ENCODE results near the gene TMEM139. TPM values are rescaled to one million over a fixed set of nuclear protein-coding genes. Genes with fewer than 3 reads are reported as not detected.

The TMEM139 gene
- total RNA-seq, 2 donors from 2014 or later, result 1.3 to 1.6 TPM

DNA sequence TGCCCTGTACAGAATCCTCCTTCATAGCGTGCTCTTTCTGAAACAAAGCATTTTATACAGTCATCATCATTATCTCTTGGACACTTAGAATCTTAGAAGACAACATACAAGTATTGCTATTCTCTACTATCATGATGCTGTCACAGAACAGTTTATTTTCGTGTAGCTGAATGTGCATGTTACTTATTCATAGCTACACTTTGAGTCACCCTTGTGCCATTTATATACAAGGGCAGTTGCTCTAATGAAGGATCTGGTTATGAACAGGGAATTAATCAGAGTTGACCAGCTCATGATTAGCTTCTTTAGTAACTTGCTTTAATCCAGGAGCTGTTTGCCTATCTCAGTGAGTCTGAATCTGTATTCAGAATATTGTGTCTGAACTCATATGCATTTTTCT lies 14.6 kb downstream of the TMEM139 start:
- ATAC-seq (no peak), DNase-seq (ENCODE audit: low spot score in 2 of 2) (no peak)
- Mint-ChIP-seq H3K27ac (no peak overlapping the region), H3K36me3 (peaks cover 29 to 52% of the 10 kb centered on the region in 2 donors), H3K9me3 (no peaks in the 10 kb centered on the region)

GRCh38 chr7:143299840-143300239 lies 15.1 kb downstream of the TMEM139 start:
- ATAC-seq, result peak; percentile 66 to 80
- peaks cover 27 to 51% of the 10 kb centered on the region in 2 donors for H3K36me3 Mint-ChIP-seq
- no peak overlapping the region for H3K27ac Mint-ChIP-seq
- peak in 1 of 2 donors; percentile 68 for DNase-seq (ENCODE audit: low spot score in 2 of 2)
- no peaks in the 10 kb centered on the region for H3K9me3 Mint-ChIP-seq

DNA sequence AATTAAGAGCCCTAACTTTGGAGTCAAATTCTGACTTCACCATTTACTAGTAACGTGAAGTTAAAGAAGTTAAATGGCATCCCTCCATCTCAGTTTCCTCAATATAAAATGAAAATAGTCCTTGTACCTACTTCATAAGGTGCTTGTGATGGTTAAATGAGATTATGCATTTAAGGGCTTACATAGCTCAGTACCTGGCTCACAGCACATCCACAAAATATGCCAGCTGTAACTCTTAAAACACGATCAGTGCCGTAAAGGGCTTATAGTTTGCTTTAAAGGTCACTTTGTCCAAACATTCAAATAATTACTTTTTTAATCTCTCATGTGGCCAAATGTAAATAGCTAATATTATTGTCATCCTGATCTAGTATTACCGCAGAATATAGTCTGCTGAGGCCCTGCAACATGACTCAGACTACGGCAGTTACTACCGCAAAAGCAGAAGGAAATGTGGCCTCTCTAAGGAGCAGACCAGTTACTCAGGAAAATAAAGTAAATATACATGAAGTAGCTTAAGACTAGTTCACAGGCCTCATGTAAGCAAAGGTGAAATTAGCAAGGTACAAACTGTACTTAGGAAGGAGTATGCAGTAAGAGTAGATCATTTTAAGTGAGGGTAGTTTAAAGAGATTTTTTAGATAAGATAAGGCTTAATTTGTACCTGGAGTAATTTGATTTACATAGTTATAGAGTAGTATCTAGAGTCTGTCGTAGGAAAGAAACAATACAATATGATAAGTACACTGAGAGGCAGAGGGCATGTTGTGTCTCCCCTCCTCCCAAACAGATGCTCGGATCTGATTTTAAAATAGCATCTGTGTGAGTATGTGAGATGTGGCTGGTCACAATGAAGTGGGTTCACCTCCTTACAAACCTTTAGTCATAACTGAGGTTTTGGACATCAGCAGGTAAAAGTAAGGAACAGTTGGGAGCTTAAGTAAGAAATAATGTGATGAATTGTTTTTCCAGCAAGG lies 16.5 kb downstream of the TMEM139 start:
- Mint-ChIP-seq H3K36me3 (peaks cover 37 to 51% of the 10 kb centered on the region in 2 donors), H3K9me3 (no peaks in the 10 kb centered on the region), H3K27ac (peak overlapping the region in 1 of 2 donors; percentile 81)
- ATAC-seq (no peak), DNase-seq (ENCODE audit: low spot score in 2 of 2) (no peak)

- Mint-ChIP-seq H3K36me3 (peaks cover 53 to 70% of the 10 kb centered on the region in 2 donors), H3K9me3 (no peaks in the 10 kb centered on the region), H3K27ac (no peak overlapping the region)
- ATAC-seq (no peak), DNase-seq (ENCODE audit: low spot score in 2 of 2) (no peak)
Measured at GRCh38 chr7:143303733-143304132, 19.0 kb downstream of the TMEM139 start.

DNA sequence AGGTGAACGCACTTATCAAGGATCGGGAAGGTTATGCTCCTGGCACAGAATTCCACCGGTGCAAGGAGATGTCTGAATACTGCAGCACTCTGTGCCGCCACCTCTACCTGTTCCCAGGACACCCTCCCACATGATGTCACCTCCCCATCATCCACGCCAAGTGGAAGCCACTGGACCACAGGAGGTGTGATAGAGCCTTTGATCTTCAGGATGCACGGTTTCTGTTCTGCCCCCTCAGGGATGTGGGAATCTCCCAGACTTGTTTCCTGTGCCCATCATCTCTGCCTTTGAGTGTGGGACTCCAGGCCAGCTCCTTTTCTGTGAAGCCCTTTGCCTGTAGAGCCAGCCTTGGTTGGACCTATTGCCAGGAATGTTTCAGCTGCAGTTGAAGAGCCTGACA lies 20.2 kb downstream of the TMEM139 start:
- H3K27ac Mint-ChIP-seq, result no peak overlapping the region

GRCh38 chr7:143305423-143306070 lies 20.8 kb downstream of the TMEM139 start:
- Mint-ChIP-seq H3K9me3 (no peaks in the 10 kb centered on the region), H3K36me3 (peaks cover 40 to 76% of the 10 kb centered on the region in 2 donors), H3K27ac (peak overlapping the region; percentile 18 to 24)
- peak; percentile 49 to 74 for ATAC-seq
- peak in 1 of 2 donors; percentile 79 for DNase-seq (ENCODE audit: low spot score in 2 of 2)

More for the DNA sequence above, 20.2 kb downstream of the TMEM139 start:
- ATAC-seq, result peak in 1 of 2 donors; percentile 66
- no peak for DNase-seq (ENCODE audit: low spot score in 2 of 2)
- Mint-ChIP-seq H3K36me3 (peaks cover 46 to 80% of the 10 kb centered on the region in 2 donors), H3K9me3 (no peaks in the 10 kb centered on the region)

DNA sequence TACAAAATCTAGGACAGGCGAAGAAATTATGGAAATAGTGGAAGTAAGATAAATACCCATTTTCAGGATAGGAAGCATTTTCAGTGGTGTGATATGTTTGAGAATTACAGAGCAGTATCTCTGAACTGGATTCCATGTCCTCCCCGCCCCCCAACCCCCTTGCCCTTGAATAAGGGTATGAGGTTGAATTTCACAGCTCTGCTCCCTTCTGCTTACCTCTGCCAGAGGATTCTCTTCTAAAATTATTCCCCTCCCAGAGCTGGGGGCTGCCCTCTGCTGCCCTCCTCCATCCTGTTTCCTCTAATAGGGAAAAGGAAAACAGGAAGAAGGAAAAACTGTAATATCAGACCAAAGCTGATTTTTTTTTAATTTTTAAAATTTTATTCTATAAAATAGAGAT lies 23.9 kb downstream of the TMEM139 start:
- no peak for DNase-seq (ENCODE audit: low spot score in 2 of 2)
- no peak overlapping the region for H3K27ac Mint-ChIP-seq
- H3K9me3 Mint-ChIP-seq, result no peaks in the 10 kb centered on the region
- peaks cover 32 to 54% of the 10 kb centered on the region in 2 donors for H3K36me3 Mint-ChIP-seq
- no peak for ATAC-seq

- no peak overlapping the region for H3K27ac Mint-ChIP-seq
- H3K36me3 Mint-ChIP-seq, result peaks cover 0 to 10% of the 10 kb centered on the region in 2 donors
- ATAC-seq, result peak in 1 of 2 donors; percentile 23
- H3K9me3 Mint-ChIP-seq, result no peaks in the 10 kb centered on the region
- DNase-seq (ENCODE audit: low spot score in 2 of 2), result no peak
Measured at GRCh38 chr7:143314127-143314526, 29.4 kb downstream of the TMEM139 start.

DNA sequence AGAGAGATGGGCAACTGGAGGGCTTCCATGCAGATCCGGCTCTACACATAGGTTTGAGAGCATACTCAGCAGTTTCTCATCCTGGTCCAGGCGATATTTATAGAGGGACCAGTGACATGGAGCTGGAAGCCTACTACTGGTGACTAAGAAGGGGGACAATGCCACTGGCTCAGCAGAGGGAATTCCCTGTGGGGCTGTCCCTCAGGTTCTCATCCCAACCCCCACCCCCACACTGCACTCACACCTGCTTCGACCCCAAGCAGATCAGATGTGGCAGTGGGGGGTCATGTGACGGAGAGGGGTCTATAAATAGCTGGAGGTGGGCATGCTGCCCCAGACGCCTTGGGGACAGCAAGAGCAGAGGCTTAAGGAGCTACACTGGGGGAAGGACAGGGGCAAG lies 31.0 kb downstream of the TMEM139 start, which contains the start of gene CLCN1:
CLCN1 (plus strand) TSS at position 336 of the 400 bp plus-strand sequence. CDS start 102 bp downstream, outside the sequence.
- Mint-ChIP-seq H3K27ac (no peak within 1 kb of the TSS), H3K9me3 (no peaks in the 10 kb centered on the region), H3K36me3 (no peaks in the 10 kb centered on the region)
- no peak for ATAC-seq
- no peak for DNase-seq (ENCODE audit: low spot score in 2 of 2)

- Mint-ChIP-seq H3K36me3 (no peaks in the 10 kb centered on the region), H3K27ac (no peak overlapping the region), H3K9me3 (no peaks in the 10 kb centered on the region)
- DNase-seq (ENCODE audit: low spot score in 2 of 2) (no peak), ATAC-seq (no peak)
Measured at GRCh38 chr7:143316492-143316891, 31.7 kb downstream of the TMEM139 start.

DNA sequence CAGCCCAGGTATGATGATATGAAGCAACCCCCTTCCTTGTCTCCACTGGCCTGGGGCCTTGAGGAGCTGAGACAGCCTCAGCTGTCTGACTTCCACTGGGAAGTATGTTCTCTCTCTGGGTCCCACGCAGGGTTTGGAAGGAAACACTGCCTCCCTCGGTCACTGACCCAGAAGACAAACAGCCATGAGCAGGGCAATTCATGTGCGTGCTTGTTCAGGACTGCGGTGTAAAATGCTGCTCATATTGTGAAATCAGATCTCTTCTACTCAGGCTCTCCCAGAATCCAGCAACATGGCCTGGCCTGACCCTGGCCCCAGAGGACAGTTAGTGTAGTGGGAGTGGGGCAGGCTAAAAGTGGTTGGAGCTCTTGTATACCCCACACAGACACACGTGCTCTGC lies 33.9 kb downstream of the TMEM139 start:
- Mint-ChIP-seq H3K27ac (no peak overlapping the region), H3K36me3 (no peaks in the 10 kb centered on the region), H3K9me3 (no peaks in the 10 kb centered on the region)
- no peak for DNase-seq (ENCODE audit: low spot score in 2 of 2)
- ATAC-seq, result no peak

DNA sequence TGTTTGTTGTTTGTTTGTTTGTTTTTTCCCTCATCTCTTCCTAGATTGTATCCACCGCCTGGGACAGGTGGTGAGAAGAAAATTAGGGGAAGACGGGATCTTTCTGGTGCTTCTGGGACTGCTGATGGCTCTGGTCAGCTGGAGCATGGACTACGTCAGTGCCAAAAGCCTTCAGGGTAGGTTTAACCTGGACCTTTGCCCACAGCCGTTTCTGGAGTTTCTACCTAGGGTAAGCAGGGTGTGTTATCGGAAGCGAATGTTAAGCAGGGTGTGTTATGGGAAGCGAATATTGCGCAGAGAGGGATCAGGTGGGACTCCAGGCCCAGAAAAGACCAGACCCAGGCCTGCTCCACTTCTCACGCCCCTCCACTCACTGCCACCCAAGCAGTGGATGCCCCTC lies 35.9 kb downstream of the TMEM139 start:
- no peak for ATAC-seq
- H3K27ac Mint-ChIP-seq, result no peak overlapping the region

DNA sequence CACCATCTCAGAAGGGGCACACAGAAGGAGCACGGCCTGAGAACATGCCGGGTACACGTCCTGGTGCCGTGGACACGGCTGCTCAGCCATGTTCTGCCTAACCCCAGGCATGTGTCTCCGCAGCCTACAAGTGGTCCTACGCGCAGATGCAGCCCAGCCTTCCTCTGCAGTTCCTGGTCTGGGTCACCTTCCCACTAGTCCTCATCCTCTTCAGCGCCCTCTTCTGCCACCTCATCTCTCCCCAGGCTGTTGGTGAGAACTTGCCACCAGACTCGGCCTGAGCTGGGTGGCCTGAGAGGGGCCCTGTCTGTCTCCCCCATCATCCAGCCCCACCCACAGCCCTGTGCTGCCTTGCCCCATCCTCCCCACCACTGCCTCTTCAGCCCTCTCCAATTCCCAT lies 36.5 kb downstream of the TMEM139 start:
- H3K9me3 Mint-ChIP-seq, result no peaks in the 10 kb centered on the region
- ATAC-seq (peak in 1 of 2 donors; percentile 26), DNase-seq (ENCODE audit: low spot score in 2 of 2) (no peak)
- H3K36me3 Mint-ChIP-seq, result no peaks in the 10 kb centered on the region
- no peak overlapping the region for H3K27ac Mint-ChIP-seq

More for the DNA sequence above, 35.9 kb downstream of the TMEM139 start:
- Mint-ChIP-seq H3K9me3 (no peaks in the 10 kb centered on the region), H3K36me3 (no peaks in the 10 kb centered on the region)
- no peak for DNase-seq (ENCODE audit: low spot score in 2 of 2)

GRCh38 chr7:143321734-143322133 lies 37.0 kb downstream of the TMEM139 start:
- DNase-seq (ENCODE audit: low spot score in 2 of 2), result no peak
- no peak overlapping the region for H3K27ac Mint-ChIP-seq
- ATAC-seq, result no peak
- H3K9me3 Mint-ChIP-seq, result no peaks in the 10 kb centered on the region
- no peaks in the 10 kb centered on the region for H3K36me3 Mint-ChIP-seq

DNA sequence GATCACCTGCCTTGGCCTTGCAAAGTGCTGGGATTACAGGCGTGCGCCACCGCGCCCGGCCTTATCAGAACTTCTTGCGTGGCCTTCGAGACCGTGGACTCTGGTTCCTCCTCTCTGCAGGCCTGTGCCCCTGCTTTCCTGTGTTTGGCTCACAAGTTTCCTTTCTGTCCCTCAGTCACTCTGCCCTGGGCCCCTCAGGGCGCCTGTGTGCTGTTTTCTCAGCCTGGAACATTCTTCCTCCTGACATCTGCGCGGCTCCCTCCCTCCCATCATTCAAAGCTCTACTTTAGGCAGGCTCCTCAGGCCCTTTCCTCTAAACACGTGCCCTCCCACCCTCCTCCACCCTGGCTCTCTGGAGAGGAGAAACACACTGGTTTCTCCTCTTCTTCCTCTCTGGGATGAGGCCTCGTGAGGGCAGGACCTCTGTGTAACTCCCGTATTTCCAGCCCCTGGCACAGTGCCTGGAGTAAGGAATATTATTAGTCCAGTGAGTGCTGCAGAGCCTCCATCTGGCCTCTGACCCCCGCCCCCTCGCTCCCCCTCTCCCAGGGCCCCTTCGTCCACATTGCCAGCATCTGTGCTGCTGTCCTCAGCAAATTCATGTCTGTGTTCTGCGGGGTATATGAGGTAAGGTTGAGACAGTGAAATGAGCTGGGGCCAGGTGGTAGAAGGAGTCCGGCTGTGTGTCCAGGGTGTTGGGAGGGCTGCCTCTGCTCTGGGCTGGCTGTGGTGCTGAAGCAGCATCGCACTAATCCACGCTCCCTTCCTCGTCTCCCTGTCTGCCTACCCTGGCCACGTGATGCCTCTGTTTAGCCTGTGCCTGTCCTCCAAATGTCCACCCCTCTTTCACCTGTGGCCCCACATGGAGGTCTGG lies 38.2 kb downstream of the TMEM139 start:
- Mint-ChIP-seq H3K27ac (no peak overlapping the region), H3K9me3 (no peaks in the 10 kb centered on the region)

DNA sequence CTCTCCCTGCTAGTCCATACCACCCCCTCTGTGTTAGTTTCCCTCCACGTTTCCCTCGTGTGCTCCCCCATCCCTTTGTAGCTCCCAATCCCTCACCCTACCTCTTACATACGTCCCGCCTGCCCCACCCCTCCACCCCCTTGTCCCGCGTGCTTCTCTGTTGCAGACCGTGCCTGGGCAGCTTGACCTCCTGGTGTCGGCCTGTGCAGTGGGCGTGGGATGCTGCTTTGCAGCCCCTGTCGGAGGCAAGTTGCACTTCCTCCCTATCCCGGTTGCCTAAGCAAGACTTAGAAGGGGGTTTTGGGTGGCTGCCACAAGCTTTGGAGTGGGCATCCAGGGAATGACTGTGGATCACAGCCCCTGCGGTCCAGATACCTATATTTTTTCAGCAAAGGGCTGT lies 38.9 kb downstream of the TMEM139 start:
- H3K27ac Mint-ChIP-seq, result no peak overlapping the region
- ATAC-seq (no peak), DNase-seq (ENCODE audit: low spot score in 2 of 2) (no peak)
- H3K36me3 Mint-ChIP-seq, result no peaks in the 10 kb centered on the region
- no peaks in the 10 kb centered on the region for H3K9me3 Mint-ChIP-seq

More for the DNA sequence above, 38.2 kb downstream of the TMEM139 start:
- ATAC-seq (no peak), DNase-seq (ENCODE audit: low spot score in 2 of 2) (no peak)
- H3K36me3 Mint-ChIP-seq, result no peaks in the 10 kb centered on the region
